ENCODE data around the gene ACCSL.

GRCh38 chr11:44002191-44003093, 45.3 kb upstream of the ACCSL start:
- TF ChIP-seq POLR2A (IDR thresholded peaks at IDR 0.05) = no peak
- no peak for TF ChIP-seq CTCF (IDR thresholded peaks at IDR 0.05)

Data from adrenal gland (tissue), 5 donors.